ENCODE results near the gene NUFIP2. TPM values are rescaled to one million over a fixed set of nuclear protein-coding genes. Genes with fewer than 3 reads are reported as not detected.
A peak's percentile ranks its signal among the peaks of the same experiment; 100 is the strongest.

The NUFIP2 gene
- total RNA-seq, 1 experiment from 2014 or later, result 38.5 TPM

DNA sequence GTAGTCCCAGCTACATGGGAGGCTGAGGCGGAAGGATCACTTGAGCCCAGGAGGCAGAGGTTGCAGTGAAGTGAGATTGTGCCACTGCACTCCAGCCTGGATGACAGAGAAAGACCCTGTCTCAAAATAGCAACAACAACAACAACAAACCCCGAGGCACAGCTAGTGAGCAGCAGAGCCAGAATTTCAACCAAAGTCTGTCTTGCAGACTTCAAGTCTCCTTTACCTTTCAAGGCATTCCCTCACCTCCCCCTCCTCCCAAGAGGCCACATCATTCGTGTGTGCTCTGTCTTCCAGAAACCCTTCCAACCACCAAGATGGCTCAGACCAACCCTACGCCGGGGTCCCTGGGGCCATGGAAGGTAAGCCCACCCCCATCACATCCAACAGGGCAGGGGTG lies 45.1 kb downstream of the NUFIP2 start:
- Histone ChIP-seq H3K79me2 (ENCODE audit: low read length) (no peaks in the 10 kb centered on the region), H3K9me3 (ENCODE audit: low read length) (no peaks in the 10 kb centered on the region), H3K36me3 (ENCODE audit: insufficient read depth, low read length) (no peaks in the 10 kb centered on the region), H2AFZ (ENCODE audit: low read length) (no peak overlapping the region), H3K27me3 (ENCODE audit: low read length) (no peaks in the 10 kb centered on the region), H3K9ac (ENCODE audit: low read length) (no peak overlapping the region), H3K4me3 (ENCODE audit: low read length) (no peak overlapping the region), H4K20me1 (ENCODE audit: insufficient read depth, low read depth, low read length) (no peaks in the 10 kb centered on the region), H3K27ac (ENCODE audit: low read length) (no peak overlapping the region), H3K9me2 (replicated peaks; ENCODE audit: insufficient read depth, low read length) (no peaks in the 10 kb centered on the region), H3K4me2 (ENCODE audit: low read depth, low read length, poor library complexity, severe bottlenecking) (no peak overlapping the region), H3K4me1 (ENCODE audit: low read length) (no peaks in the 10 kb centered on the region)
- no peak for DNase-seq

DNA sequence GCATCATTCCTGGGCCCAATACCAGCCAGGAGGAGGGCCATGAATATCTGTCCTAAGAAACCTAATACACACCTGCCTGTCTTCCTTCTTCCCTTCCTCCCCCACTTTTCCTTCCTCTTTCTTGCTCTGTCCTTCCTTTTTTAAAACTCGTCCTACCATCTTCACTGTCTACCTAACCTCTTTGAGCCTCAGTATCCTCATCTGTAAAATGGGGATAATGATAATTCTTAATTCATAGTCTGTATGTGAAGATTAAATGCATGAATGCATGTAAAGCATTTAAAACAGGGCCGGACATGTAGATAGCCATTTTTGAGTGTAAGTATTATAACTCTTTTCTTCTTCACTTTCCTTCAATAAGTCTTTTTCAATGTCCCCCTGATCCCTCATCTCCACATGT lies 46.7 kb downstream of the NUFIP2 start:
- no peaks in the 10 kb centered on the region for H3K27me3 ChIP-seq (ENCODE audit: low read length)
- H3K36me3 ChIP-seq (ENCODE audit: insufficient read depth, low read length), result no peaks in the 10 kb centered on the region
- no peak for DNase-seq
- no peaks in the 10 kb centered on the region for H3K9me3 ChIP-seq (ENCODE audit: low read length)
- no peak overlapping the region for H3K4me3 ChIP-seq (ENCODE audit: low read length)
- H2AFZ ChIP-seq (ENCODE audit: low read length), result no peak overlapping the region
- no peak overlapping the region for H3K9ac ChIP-seq (ENCODE audit: low read length)
- no peak overlapping the region for H3K27ac ChIP-seq (ENCODE audit: low read length)
- no peak overlapping the region for H3K4me2 ChIP-seq (ENCODE audit: low read depth, low read length, poor library complexity, severe bottlenecking)
- no peaks in the 10 kb centered on the region for H3K79me2 ChIP-seq (ENCODE audit: low read length)
- H4K20me1 ChIP-seq (ENCODE audit: insufficient read depth, low read depth, low read length), result no peaks in the 10 kb centered on the region
- H3K9me2 ChIP-seq (replicated peaks; ENCODE audit: insufficient read depth, low read length), result no peaks in the 10 kb centered on the region
- no peaks in the 10 kb centered on the region for H3K4me1 ChIP-seq (ENCODE audit: low read length)

DNA sequence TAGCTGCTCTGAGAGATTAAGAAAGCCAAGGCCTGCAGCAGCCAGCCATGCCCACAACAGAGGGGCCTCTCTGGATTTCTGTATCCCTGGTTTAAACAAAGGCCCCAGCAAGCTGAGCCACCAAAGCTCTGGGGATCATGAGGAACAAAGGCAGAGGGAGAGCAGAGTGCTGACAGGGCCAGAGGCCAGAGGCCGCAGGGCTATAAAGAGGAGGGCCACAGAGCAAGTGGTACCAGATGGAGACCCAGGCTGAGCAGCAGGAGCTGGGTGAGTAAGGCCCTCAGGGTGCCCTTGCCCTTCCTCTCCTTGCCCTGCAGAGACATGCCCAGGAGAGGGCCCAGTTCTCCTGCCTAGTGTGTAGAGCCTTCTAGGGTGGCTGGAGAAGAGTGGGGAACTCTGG lies 47.3 kb downstream of the NUFIP2 start, which contains the start of gene CRYBA1:
Gene CRYBA1, plus strand, starts transcription at position 232 of the 400 bp plus-strand sequence. Its CDS starts 5 bp downstream, at position 237.
- H3K4me3 ChIP-seq (ENCODE audit: low read length), result no peak within 1 kb of the TSS
- no peaks in the 10 kb centered on the region for H3K27me3 ChIP-seq (ENCODE audit: low read length)
- no peaks in the 10 kb centered on the region for H3K36me3 ChIP-seq (ENCODE audit: insufficient read depth, low read length)
- no peaks in the 10 kb centered on the region for H3K9me3 ChIP-seq (ENCODE audit: low read length)
- no peaks in the 10 kb centered on the region for H3K79me2 ChIP-seq (ENCODE audit: low read length)
- no peak within 1 kb of the TSS for H3K4me2 ChIP-seq (ENCODE audit: low read depth, low read length, poor library complexity, severe bottlenecking)
- no peaks in the 10 kb centered on the region for H4K20me1 ChIP-seq (ENCODE audit: insufficient read depth, low read depth, low read length)
- H2AFZ ChIP-seq (ENCODE audit: low read length), result no peak within 1 kb of the TSS
- no peaks in the 10 kb centered on the region for H3K4me1 ChIP-seq (ENCODE audit: low read length)
- H3K9me2 ChIP-seq (replicated peaks; ENCODE audit: insufficient read depth, low read length), result no peaks in the 10 kb centered on the region
- no peak within 1 kb of the TSS for H3K27ac ChIP-seq (ENCODE audit: low read length)
- no peak within 1 kb of the TSS for H3K9ac ChIP-seq (ENCODE audit: low read length)
- no peak for DNase-seq

DNA sequence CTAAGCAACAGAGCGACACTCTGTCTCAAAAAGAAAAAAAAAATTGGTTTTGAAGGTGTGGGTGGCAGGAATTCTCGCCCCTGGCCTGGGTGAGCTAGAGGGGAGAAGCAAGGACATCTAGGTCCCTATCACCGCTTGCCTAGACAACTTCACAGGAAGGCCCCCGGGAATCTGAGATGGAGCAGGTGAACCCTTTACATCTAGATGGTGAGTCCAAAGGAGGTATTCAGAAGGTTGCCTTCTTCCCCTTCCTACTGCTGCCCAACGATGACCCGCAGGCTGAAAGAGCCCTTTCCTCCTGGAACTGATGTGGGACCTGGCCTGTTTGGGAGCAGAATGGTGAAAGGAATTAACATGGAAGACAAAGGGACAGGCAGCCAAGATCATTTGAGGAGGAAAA lies 48.5 kb downstream of the NUFIP2 start:
- Histone ChIP-seq H2AFZ (ENCODE audit: low read length) (no peak overlapping the region), H3K36me3 (ENCODE audit: insufficient read depth, low read length) (no peaks in the 10 kb centered on the region), H3K79me2 (ENCODE audit: low read length) (no peaks in the 10 kb centered on the region), H3K4me2 (ENCODE audit: low read depth, low read length, poor library complexity, severe bottlenecking) (no peak overlapping the region), H4K20me1 (ENCODE audit: insufficient read depth, low read depth, low read length) (no peaks in the 10 kb centered on the region), H3K9me3 (ENCODE audit: low read length) (no peaks in the 10 kb centered on the region), H3K4me3 (ENCODE audit: low read length) (no peak overlapping the region), H3K9me2 (replicated peaks; ENCODE audit: insufficient read depth, low read length) (no peaks in the 10 kb centered on the region), H3K4me1 (ENCODE audit: low read length) (no peaks in the 10 kb centered on the region), H3K9ac (ENCODE audit: low read length) (no peak overlapping the region), H3K27ac (ENCODE audit: low read length) (no peak overlapping the region), H3K27me3 (ENCODE audit: low read length) (no peaks in the 10 kb centered on the region)
- DNase-seq, result no peak

DNA sequence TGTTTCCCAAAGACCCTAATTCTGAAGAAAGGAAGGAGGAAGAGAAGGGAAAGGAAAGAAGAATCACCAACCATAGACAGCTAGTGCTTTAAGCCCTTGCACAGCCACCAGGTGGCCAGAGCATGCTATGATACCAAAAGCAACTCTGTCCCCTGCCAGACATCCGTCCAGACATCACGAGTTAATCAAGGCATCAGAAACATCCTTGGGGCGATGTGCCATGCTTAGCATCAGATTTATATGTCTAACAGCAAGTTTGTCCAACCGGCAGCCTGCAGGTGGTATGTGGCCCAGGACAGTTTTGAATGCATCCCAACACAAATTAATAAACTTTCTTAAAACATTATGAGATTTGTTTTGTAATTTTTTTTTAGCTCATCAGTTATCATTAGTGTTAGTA lies 50.2 kb downstream of the NUFIP2 start:
- Histone ChIP-seq H3K79me2 (ENCODE audit: low read length) (no peaks in the 10 kb centered on the region), H3K27me3 (ENCODE audit: low read length) (no peaks in the 10 kb centered on the region), H3K4me2 (ENCODE audit: low read depth, low read length, poor library complexity, severe bottlenecking) (no peak overlapping the region), H3K27ac (ENCODE audit: low read length) (no peak overlapping the region), H3K4me1 (ENCODE audit: low read length) (no peaks in the 10 kb centered on the region), H3K4me3 (ENCODE audit: low read length) (no peak overlapping the region), H3K36me3 (ENCODE audit: insufficient read depth, low read length) (no peaks in the 10 kb centered on the region), H3K9ac (ENCODE audit: low read length) (no peak overlapping the region), H3K9me3 (ENCODE audit: low read length) (no peaks in the 10 kb centered on the region), H4K20me1 (ENCODE audit: insufficient read depth, low read depth, low read length) (no peaks in the 10 kb centered on the region), H3K9me2 (replicated peaks; ENCODE audit: insufficient read depth, low read length) (no peaks in the 10 kb centered on the region), H2AFZ (ENCODE audit: low read length) (no peak overlapping the region)
- peak; percentile 70 for DNase-seq

DNA sequence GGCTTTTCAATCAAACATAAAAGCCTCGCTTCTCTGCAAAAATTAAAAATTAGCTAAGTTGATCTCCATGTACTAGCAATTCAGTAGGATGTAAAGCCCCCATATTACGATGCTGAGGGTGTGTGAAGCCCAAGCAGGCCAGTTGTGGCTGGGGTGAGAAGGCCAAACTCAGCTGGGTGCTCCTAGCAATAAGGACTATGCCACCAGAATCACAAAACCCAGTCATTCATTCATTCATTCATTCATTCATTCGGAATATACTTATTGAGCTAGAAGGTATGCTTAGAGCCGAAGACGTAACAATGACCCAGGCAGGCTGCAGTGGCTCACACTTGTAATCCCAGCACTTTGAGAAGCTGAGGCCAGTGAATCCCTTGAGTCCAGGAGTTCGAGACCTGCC lies 51.2 kb downstream of the NUFIP2 start:
- no peaks in the 10 kb centered on the region for H3K9me2 ChIP-seq (replicated peaks; ENCODE audit: insufficient read depth, low read length)
- H3K9ac ChIP-seq (ENCODE audit: low read length), result no peak overlapping the region
- no peaks in the 10 kb centered on the region for H3K79me2 ChIP-seq (ENCODE audit: low read length)
- DNase-seq, result no peak
- no peaks in the 10 kb centered on the region for H3K27me3 ChIP-seq (ENCODE audit: low read length)
- no peak overlapping the region for H3K27ac ChIP-seq (ENCODE audit: low read length)
- no peaks in the 10 kb centered on the region for H3K36me3 ChIP-seq (ENCODE audit: insufficient read depth, low read length)
- H3K4me3 ChIP-seq (ENCODE audit: low read length), result no peak overlapping the region
- H4K20me1 ChIP-seq (ENCODE audit: insufficient read depth, low read depth, low read length), result no peaks in the 10 kb centered on the region
- H2AFZ ChIP-seq (ENCODE audit: low read length), result no peak overlapping the region
- no peak overlapping the region for H3K4me2 ChIP-seq (ENCODE audit: low read depth, low read length, poor library complexity, severe bottlenecking)
- H3K4me1 ChIP-seq (ENCODE audit: low read length), result no peaks in the 10 kb centered on the region
- H3K9me3 ChIP-seq (ENCODE audit: low read length), result no peaks in the 10 kb centered on the region

DNA sequence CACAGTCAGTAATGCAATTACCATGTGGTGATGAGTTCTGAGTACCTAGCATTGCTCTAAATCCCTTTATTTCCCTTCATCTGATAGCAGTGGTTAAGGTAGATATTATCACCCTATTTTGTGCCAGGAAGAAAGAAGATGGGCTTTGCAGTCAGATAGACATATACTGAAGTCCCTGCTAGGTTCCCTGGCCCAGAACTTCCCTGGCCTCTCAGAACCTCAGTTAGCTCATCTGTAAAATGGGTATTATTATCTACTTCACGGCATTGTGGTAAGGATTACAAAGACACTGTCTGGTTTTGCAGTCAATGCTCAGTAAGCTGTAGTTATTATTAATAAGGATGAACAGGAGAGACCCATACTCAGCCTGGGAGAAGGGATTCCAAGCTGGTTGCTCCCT lies 51.9 kb downstream of the NUFIP2 start:
- no peaks in the 10 kb centered on the region for H3K79me2 ChIP-seq (ENCODE audit: low read length)
- H3K9ac ChIP-seq (ENCODE audit: low read length), result no peak overlapping the region
- no peaks in the 10 kb centered on the region for H3K9me2 ChIP-seq (replicated peaks; ENCODE audit: insufficient read depth, low read length)
- no peak overlapping the region for H3K4me2 ChIP-seq (ENCODE audit: low read depth, low read length, poor library complexity, severe bottlenecking)
- H3K36me3 ChIP-seq (ENCODE audit: insufficient read depth, low read length), result no peaks in the 10 kb centered on the region
- H3K4me3 ChIP-seq (ENCODE audit: low read length), result no peak overlapping the region
- H3K27me3 ChIP-seq (ENCODE audit: low read length), result no peaks in the 10 kb centered on the region
- H4K20me1 ChIP-seq (ENCODE audit: insufficient read depth, low read depth, low read length), result no peaks in the 10 kb centered on the region
- no peaks in the 10 kb centered on the region for H3K4me1 ChIP-seq (ENCODE audit: low read length)
- no peak overlapping the region for H3K27ac ChIP-seq (ENCODE audit: low read length)
- no peak overlapping the region for H2AFZ ChIP-seq (ENCODE audit: low read length)
- DNase-seq, result no peak
- H3K9me3 ChIP-seq (ENCODE audit: low read length), result no peaks in the 10 kb centered on the region

DNA sequence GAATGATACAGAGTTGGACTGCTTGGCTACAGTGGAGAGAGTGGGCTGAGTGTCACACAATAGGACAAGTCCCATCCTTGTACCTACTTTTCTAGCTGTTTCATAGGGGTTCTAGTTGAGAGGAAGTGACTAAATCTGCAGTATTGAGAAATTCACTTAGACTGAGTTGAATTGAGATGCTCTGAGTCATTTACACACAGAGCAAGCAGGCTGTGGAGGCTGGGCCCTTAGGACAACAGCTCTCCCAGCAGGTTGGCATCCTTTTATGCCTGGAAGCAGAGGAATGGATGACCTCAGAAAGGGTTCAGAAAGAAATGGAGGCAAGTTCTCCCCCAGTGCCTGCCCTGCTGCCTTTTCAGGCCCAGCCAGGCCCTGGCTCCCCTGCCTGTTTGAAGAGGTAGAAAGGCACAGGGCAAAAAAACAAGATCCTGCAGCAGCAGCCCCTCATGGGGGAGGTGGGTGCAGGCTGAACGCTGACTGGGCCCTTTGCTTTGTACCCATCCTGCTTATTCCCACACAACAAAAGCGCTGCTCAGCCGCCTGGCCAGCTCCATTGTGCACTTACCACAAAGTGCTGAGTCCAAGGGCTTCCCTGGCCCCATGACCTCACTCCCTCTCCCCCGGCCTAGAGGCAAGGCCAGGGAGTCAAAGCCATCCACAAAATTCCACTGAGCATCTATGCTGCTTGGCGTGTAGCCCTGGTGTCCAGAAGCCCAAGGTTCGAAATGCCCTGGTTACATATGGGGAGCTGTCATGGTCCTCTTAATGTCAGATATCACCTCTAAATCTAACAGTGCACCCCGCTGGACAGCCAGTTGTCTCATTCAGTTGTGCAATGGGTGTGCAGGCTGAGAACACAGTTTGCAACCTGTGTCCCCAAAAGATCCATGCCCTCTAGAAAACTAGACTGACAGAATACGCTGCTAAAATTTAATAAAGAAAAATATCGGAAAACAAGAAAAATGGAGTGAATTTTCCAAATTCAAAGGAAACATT lies 52.7 kb downstream of the NUFIP2 start:
- Histone ChIP-seq H3K9ac (ENCODE audit: low read length) (no peak overlapping the region), H4K20me1 (ENCODE audit: insufficient read depth, low read depth, low read length) (no peaks in the 10 kb centered on the region), H3K9me2 (replicated peaks; ENCODE audit: insufficient read depth, low read length) (no peaks in the 10 kb centered on the region)

More for the DNA sequence above, 52.7 kb downstream of the NUFIP2 start:
- peak; percentile 63 for DNase-seq
- Histone ChIP-seq H3K36me3 (ENCODE audit: insufficient read depth, low read length) (no peaks in the 10 kb centered on the region), H3K4me3 (ENCODE audit: low read length) (no peak overlapping the region), H3K27me3 (ENCODE audit: low read length) (no peaks in the 10 kb centered on the region), H2AFZ (ENCODE audit: low read length) (no peak overlapping the region), H3K4me2 (ENCODE audit: low read depth, low read length, poor library complexity, severe bottlenecking) (no peak overlapping the region), H3K4me1 (ENCODE audit: low read length) (no peaks in the 10 kb centered on the region), H3K79me2 (ENCODE audit: low read length) (no peaks in the 10 kb centered on the region), H3K9me3 (ENCODE audit: low read length) (no peaks in the 10 kb centered on the region), H3K27ac (ENCODE audit: low read length) (no peak overlapping the region)

Measured in Karpas-422 (cell line).